ENCODE data around the gene ITPKC.

Gene ITPKC

DNA sequence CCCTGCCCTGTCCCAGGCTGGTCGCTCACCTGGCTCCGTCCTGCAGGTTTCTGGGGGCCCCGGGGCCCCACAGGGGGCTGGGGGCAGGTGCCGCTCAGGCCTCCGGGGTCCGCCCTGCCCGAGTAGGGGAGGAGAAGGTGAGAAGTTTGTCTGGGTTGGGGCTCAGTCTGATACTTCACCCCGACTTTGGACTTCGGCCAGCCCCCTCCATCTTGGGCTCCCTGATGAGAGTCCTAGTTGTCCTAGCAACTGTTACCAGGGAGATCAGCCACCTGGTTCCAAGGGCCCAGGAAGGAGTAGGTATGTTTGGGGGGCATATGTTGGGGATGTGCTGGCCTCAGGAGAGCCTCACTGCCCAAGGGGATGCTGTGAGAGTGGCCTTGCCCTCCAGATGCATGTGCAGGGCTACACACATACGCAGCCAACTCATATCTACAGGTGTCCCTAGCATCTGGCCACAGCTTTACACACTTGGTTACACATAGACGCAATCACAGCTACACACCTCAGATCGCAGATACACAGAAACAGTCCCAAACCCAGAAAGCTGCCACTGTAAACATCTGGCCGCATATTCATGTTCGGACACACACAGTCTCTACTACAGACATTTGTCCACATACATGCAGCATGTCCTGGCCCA lies 29.9 kb upstream of the ITPKC start:
- TF ChIP-seq, protein P1, sequence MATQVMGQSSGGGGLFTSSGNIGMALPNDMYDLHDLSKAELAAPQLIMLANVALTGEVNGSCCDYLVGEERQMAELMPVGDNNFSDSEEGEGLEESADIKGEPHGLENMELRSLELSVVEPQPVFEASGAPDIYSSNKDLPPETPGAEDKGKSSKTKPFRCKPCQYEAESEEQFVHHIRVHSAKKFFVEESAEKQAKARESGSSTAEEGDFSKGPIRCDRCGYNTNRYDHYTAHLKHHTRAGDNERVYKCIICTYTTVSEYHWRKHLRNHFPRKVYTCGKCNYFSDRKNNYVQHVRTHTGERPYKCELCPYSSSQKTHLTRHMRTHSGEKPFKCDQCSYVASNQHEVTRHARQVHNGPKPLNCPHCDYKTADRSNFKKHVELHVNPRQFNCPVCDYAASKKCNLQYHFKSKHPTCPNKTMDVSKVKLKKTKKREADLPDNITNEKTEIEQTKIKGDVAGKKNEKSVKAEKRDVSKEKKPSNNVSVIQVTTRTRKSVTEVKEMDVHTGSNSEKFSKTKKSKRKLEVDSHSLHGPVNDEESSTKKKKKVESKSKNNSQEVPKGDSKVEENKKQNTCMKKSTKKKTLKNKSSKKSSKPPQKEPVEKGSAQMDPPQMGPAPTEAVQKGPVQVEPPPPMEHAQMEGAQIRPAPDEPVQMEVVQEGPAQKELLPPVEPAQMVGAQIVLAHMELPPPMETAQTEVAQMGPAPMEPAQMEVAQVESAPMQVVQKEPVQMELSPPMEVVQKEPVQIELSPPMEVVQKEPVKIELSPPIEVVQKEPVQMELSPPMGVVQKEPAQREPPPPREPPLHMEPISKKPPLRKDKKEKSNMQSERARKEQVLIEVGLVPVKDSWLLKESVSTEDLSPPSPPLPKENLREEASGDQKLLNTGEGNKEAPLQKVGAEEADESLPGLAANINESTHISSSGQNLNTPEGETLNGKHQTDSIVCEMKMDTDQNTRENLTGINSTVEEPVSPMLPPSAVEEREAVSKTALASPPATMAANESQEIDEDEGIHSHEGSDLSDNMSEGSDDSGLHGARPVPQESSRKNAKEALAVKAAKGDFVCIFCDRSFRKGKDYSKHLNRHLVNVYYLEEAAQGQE (IDR thresholded peaks at IDR 0.05; ENCODE audit: insufficient read depth in 1 of 2, low read depth in 2 of 2, low read length in 2 of 2), result no peak
- TF ChIP-seq POLR2AphosphoS5 (IDR thresholded peaks at IDR 0.05; ENCODE audit: low read depth, low read length), result no peak
- no peak for TF ChIP-seq SIN3A (IDR thresholded peaks at IDR 0.05; ENCODE audit: borderline replicate concordance, insufficient read depth, low read length)
- no peak for TF ChIP-seq TAF1 (IDR thresholded peaks at IDR 0.05; ENCODE audit: borderline replicate concordance, insufficient read depth, low read length)

GRCh38 chr19:40687525-40688016 lies 29.3 kb upstream of the ITPKC start:
- no peak for TF ChIP-seq TAF1 (IDR thresholded peaks at IDR 0.05; ENCODE audit: borderline replicate concordance, insufficient read depth, low read length)
- no peak for TF ChIP-seq POLR2AphosphoS5 (IDR thresholded peaks at IDR 0.05; ENCODE audit: low read depth, low read length)
- TF ChIP-seq, protein P1 (IDR thresholded peaks at IDR 0.05; ENCODE audit: insufficient read depth in 1 of 2, low read depth in 2 of 2, low read length in 2 of 2), result no peak
- no peak for TF ChIP-seq FOXP2 (optimal IDR thresholded peaks at IDR 0.05; ENCODE audit: borderline replicate concordance, extremely low read depth, extremely low read length, insufficient read depth)
- TF ChIP-seq SIN3A (IDR thresholded peaks at IDR 0.05; ENCODE audit: borderline replicate concordance, insufficient read depth, low read length), result no peak

DNA sequence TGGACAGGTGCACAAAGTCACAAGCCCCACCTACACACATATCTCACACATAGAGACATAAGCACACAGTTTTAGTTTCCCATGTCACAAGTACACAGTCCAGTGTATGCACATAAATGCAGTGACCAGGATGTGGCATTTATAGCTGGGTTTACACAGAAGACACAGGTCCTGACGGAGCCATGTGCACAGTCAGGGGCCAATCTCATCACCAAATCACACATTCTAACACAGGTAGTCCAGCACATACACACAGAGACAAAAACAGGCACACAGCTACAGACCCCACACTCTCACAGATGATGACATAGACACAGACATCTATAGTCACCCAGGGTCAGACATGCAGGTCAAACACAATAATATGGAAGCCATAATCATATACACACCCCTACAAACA lies 28.6 kb upstream of the ITPKC start:
- no peak for TF ChIP-seq SIN3A (IDR thresholded peaks at IDR 0.05; ENCODE audit: borderline replicate concordance, insufficient read depth, low read length)
- no peak for TF ChIP-seq POLR2AphosphoS5 (IDR thresholded peaks at IDR 0.05; ENCODE audit: low read depth, low read length)
- TF ChIP-seq, protein P1 (IDR thresholded peaks at IDR 0.05; ENCODE audit: insufficient read depth in 1 of 2, low read depth in 2 of 2, low read length in 2 of 2), result no peak
- TF ChIP-seq FOXP2 (optimal IDR thresholded peaks at IDR 0.05; ENCODE audit: borderline replicate concordance, extremely low read depth, extremely low read length, insufficient read depth), result no peak
- TF ChIP-seq TAF1 (IDR thresholded peaks at IDR 0.05; ENCODE audit: borderline replicate concordance, insufficient read depth, low read length), result no peak

DNA sequence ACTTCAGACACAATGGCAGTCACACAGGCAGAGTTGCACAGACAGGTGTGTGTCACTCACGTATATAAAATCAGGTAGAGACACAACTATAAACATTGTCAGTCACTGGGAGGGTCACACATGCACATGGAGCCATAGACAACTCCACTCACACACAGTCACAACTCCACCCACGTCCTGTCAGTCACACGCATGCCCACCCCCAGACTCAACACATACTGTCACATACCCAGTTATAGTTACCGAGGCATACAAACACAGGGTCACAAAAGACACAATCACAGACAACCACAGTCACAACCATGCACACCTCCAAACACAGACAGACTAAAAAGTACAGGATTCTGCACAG lies 27.9 kb upstream of the ITPKC start:
- TF ChIP-seq SIN3A (IDR thresholded peaks at IDR 0.05; ENCODE audit: borderline replicate concordance, insufficient read depth, low read length), result no peak
- TF ChIP-seq, protein P1 (IDR thresholded peaks at IDR 0.05; ENCODE audit: insufficient read depth in 1 of 2, low read depth in 2 of 2, low read length in 2 of 2), result no peak
- no peak for TF ChIP-seq TAF1 (IDR thresholded peaks at IDR 0.05; ENCODE audit: borderline replicate concordance, insufficient read depth, low read length)
- no peak for TF ChIP-seq POLR2AphosphoS5 (IDR thresholded peaks at IDR 0.05; ENCODE audit: low read depth, low read length)
